MM.1S (cell line): Measurements from ENCODE around the gene UST.

Experiments
- DNase-seq: peaks from one replicate; pipeline ENCODE4 v3.0.0-alpha.2; 2015
- H2AFZ ChIP-seq: fragments of 300-600 bp; sonication (generic); 2 replicates; pipeline ENCODE4 v1.6.0; 2016; ENCODE audit warnings: antibody characterized with exemption, low read length
- H3F3A ChIP-seq: fragments of 300-600 bp; sonication (generic); 2 replicates; pipeline ENCODE4 v1.6.1; 2016; ENCODE audit warnings: mild to moderate bottlenecking, antibody characterized with exemption, low read length, moderate library complexity, mixed read lengths; ENCODE audit not compliant: insufficient read depth
- H3K27ac ChIP-seq: fragments of 300-600 bp; sonication (generic); 2 replicates; pipeline ENCODE4 v1.5.1; 2016; ENCODE audit warnings: mild to moderate bottlenecking, low read length
- H3K27me3 ChIP-seq: fragments of 300-600 bp; sonication (generic); replicated peaks from 2 replicates; pipeline ENCODE4 v1.6.0; 2016; ENCODE audit warnings: low read length; ENCODE audit not compliant: insufficient read depth
- H3K36me3 ChIP-seq: fragments of 300-600 bp; sonication (generic); replicated peaks from 2 replicates; pipeline ENCODE4 v1.6.1; 2016; ENCODE audit warnings: mild to moderate bottlenecking, low read length, mixed read lengths; ENCODE audit not compliant: insufficient read depth
- H3K4me1 ChIP-seq: fragments of 300-600 bp; sonication (generic); 2 replicates; pipeline ENCODE4 v1.6.1; 2016; ENCODE audit warnings: low read length, mixed read lengths
- H3K4me2 ChIP-seq: fragments of 300-600 bp; sonication (generic); 2 replicates; pipeline ENCODE4 v1.6.0; 2016; ENCODE audit warnings: low read depth, low read length
- H3K4me3 ChIP-seq: fragments of 300-600 bp; sonication (generic); 2 replicates; pipeline ENCODE4 v1.5.1; 2016; ENCODE audit warnings: low read length, mixed read lengths
- H3K79me2 ChIP-seq: fragments of 300-600 bp; sonication (generic); 2 replicates; pipeline ENCODE4 v1.6.1; 2016; ENCODE audit warnings: mixed run types, low read length, mixed read lengths
- H3K9ac ChIP-seq: fragments of 300-600 bp; sonication (generic); 2 replicates; pipeline ENCODE4 v1.6.1; 2016; ENCODE audit warnings: low read length, mixed read lengths
- H3K9me2 ChIP-seq: fragments of 300-600 bp; sonication (generic); replicated peaks from 2 replicates; pipeline ENCODE4 v1.6.1; 2016; ENCODE audit warnings: mild to moderate bottlenecking, low read length, mixed read lengths; ENCODE audit not compliant: insufficient read depth
- H3K9me3 ChIP-seq: fragments of 300-600 bp; sonication (generic); replicated peaks from 2 replicates; pipeline ENCODE4 v1.6.1; 2016; ENCODE audit warnings: mild to moderate bottlenecking, low read length, mixed read lengths; ENCODE audit not compliant: insufficient read depth
- H4K20me1 ChIP-seq: fragments of 300-600 bp; sonication (generic); 2 replicates; pipeline ENCODE4 v1.6.1; 2016; ENCODE audit warnings: mild to moderate bottlenecking, low read length, moderate library complexity, mixed read lengths; ENCODE audit not compliant: insufficient read depth
- EZH2 ChIP-seq: fragments of 300-600 bp; sonication (generic); optimal IDR thresholded peaks from 2 replicates; pipeline ENCODE3; 2017; ENCODE audit warnings: low read depth, mild to moderate bottlenecking, antibody characterized with exemption, low read length, mixed read lengths
- EZH2phosphoT487 ChIP-seq: fragments of 300-600 bp; sonication (generic); IDR thresholded peaks from 2 replicates; pipeline ENCODE4 v1.6.1; 2018; ENCODE audit warnings: antibody characterized with exemption, low read length
- TF ChIP-seq, protein P1 (sequence below): fragments of 300-600 bp; sonication (generic); IDR thresholded peaks from 2 replicates; pipeline ENCODE4 v1.5.1; 2016; ENCODE audit warnings: antibody characterized with exemption, low read length, mixed read lengths

Gene UST

DNA sequence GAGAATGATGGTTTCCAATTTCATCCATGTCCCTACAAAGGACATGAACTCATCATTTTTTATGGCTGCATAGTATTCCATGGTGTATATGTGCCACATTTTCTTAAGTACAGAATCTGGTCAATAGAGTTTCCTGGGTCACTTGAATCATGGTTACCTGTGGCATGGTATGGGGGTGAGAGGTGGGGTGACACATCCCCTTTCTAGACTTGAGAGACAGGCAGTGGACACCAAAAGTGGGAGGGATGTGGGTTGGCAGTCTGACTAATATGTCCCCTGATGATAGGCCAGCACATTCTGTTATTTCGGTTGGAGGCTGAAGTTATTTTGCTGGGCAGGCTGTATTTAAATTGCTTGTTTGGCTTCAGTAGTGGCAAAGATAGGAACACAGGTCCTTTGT lies 78.1 kb downstream of the UST start:
- H3K9me3 ChIP-seq, result no peaks in the 10 kb centered on the region
- H3K79me2 ChIP-seq, result no peaks in the 10 kb centered on the region

DNA sequence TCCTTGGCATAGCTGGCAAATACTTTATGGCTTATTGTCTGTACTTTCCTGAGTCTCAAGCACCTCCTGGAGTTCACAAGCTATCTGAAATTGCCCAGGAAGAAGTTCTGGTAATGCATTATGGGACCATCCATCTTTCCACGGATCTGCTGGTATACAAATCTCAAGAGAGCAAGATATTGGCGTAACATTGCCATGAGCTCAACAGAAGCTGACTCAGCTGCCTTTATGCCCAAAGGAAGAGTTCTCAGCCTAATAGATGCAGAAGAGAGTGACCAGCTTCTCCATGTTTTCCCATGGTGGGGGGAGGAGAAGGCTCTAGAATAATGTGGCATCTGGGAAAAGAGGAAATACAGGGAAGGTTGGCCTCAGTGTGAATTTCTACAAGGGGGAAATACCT lies 78.7 kb downstream of the UST start:
- no peaks in the 10 kb centered on the region for H3F3A ChIP-seq
- no peak overlapping the region for H3K9ac ChIP-seq
- H3K36me3 ChIP-seq, result no peaks in the 10 kb centered on the region
- H3K4me2 ChIP-seq, result no peak overlapping the region
- H3K9me2 ChIP-seq, result no peaks in the 10 kb centered on the region
- no peaks in the 10 kb centered on the region for H3K27me3 ChIP-seq
- H3K79me2 ChIP-seq, result no peaks in the 10 kb centered on the region
- no peak overlapping the region for H3K4me3 ChIP-seq
- H3K4me1 ChIP-seq, result no peaks in the 10 kb centered on the region
- no peaks in the 10 kb centered on the region for H4K20me1 ChIP-seq
- no peak overlapping the region for H3K27ac ChIP-seq
- no peak for DNase-seq
- no peak overlapping the region for H2AFZ ChIP-seq
- TF ChIP-seq, protein P1, sequence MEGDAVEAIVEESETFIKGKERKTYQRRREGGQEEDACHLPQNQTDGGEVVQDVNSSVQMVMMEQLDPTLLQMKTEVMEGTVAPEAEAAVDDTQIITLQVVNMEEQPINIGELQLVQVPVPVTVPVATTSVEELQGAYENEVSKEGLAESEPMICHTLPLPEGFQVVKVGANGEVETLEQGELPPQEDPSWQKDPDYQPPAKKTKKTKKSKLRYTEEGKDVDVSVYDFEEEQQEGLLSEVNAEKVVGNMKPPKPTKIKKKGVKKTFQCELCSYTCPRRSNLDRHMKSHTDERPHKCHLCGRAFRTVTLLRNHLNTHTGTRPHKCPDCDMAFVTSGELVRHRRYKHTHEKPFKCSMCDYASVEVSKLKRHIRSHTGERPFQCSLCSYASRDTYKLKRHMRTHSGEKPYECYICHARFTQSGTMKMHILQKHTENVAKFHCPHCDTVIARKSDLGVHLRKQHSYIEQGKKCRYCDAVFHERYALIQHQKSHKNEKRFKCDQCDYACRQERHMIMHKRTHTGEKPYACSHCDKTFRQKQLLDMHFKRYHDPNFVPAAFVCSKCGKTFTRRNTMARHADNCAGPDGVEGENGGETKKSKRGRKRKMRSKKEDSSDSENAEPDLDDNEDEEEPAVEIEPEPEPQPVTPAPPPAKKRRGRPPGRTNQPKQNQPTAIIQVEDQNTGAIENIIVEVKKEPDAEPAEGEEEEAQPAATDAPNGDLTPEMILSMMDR, result no peak
- TF ChIP-seq EZH2, result no peak
- no peak for TF ChIP-seq EZH2phosphoT487
- no peaks in the 10 kb centered on the region for H3K9me3 ChIP-seq

More for the DNA sequence above, 78.1 kb downstream of the UST start:
- no peak for DNase-seq
- Histone ChIP-seq H3F3A (no peaks in the 10 kb centered on the region), H3K27ac (no peak overlapping the region), H3K9me2 (no peaks in the 10 kb centered on the region), H3K4me3 (no peak overlapping the region), H3K9ac (no peak overlapping the region), H4K20me1 (no peaks in the 10 kb centered on the region), H2AFZ (no peak overlapping the region), H3K36me3 (no peaks in the 10 kb centered on the region), H3K4me2 (no peak overlapping the region), H3K4me1 (no peaks in the 10 kb centered on the region), H3K27me3 (no peaks in the 10 kb centered on the region)
- TF ChIP-seq, protein P1, result no peak
- TF ChIP-seq EZH2phosphoT487, result no peak
- no peak for TF ChIP-seq EZH2

DNA sequence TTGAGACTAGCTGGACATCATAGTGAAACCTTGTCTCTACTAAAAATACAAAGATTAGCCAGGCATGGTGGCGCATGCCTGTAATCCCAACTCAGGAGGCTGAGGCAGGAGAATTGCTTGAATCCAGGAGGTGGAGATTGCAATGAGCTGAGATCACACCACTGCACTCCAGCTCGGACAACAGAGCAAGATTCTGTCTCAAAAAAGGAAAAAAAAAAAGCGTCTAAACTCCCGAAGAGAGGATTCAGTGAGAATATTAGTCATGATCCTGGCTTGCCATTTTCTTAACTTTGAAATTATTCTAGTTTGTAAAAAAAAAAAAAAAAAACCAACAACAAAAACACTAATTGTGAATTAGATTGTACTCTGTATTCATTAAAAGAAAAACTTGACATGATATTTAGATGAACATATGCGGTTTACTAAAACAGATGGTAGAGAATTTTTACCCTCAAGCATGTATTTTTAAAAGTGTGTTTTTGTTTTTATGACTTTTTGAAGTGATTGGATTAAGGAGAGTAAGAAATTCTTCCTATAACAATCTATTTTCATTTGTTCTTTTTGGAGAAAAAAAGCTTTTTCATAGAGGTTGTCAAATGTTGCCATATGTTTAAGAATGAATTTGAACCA lies 80.7 kb downstream of the UST start:
- Histone ChIP-seq H3K79me2 (no peaks in the 10 kb centered on the region), H3K27me3 (no peaks in the 10 kb centered on the region), H3K4me2 (no peak overlapping the region), H3K9me2 (no peaks in the 10 kb centered on the region), H3K4me3 (no peak overlapping the region), H4K20me1 (no peaks in the 10 kb centered on the region), H3K36me3 (no peaks in the 10 kb centered on the region), H3K4me1 (no peaks in the 10 kb centered on the region), H3F3A (no peaks in the 10 kb centered on the region), H3K9ac (no peak overlapping the region), H2AFZ (no peak overlapping the region), H3K9me3 (no peaks in the 10 kb centered on the region), H3K27ac (no peak overlapping the region)
- no peak for DNase-seq
- TF ChIP-seq EZH2 (no peak), EZH2phosphoT487 (no peak)
- TF ChIP-seq, protein P1, result no peak
